Uterus (tissue), 2 donors: ENCODE data around the gene MGST2.

ENCODE experiments used
- POLR2A ChIP-seq, 2 donors: fragments of 450-650 bp; IDR thresholded peaks; one replicate each; pipeline ENCODE4 v1.6.1; 2016; ENCODE audit warnings: antibody characterized with exemption in 2 of 2, mild to moderate bottlenecking in 1 of 2, moderate library complexity in 1 of 2
- TF ChIP-seq, protein P1 (sequence below), 4 experiments: fragments of 200-600 bp in 2 of 4; fragments of 450-650 bp in 2 of 4; sonication (generic) in 2 of 4; IDR thresholded peaks; one replicate each; pipeline ENCODE4 v1.5.1; 2016 to 2019; ENCODE audit warnings: antibody characterized with exemption in 4 of 4, mild to moderate bottlenecking in 2 of 4, moderate library complexity in 1 of 4

GRCh38 chr4:139690419-139690818 is 24.8 kb downstream of the MGST2 start:
- TF ChIP-seq, protein P1, sequence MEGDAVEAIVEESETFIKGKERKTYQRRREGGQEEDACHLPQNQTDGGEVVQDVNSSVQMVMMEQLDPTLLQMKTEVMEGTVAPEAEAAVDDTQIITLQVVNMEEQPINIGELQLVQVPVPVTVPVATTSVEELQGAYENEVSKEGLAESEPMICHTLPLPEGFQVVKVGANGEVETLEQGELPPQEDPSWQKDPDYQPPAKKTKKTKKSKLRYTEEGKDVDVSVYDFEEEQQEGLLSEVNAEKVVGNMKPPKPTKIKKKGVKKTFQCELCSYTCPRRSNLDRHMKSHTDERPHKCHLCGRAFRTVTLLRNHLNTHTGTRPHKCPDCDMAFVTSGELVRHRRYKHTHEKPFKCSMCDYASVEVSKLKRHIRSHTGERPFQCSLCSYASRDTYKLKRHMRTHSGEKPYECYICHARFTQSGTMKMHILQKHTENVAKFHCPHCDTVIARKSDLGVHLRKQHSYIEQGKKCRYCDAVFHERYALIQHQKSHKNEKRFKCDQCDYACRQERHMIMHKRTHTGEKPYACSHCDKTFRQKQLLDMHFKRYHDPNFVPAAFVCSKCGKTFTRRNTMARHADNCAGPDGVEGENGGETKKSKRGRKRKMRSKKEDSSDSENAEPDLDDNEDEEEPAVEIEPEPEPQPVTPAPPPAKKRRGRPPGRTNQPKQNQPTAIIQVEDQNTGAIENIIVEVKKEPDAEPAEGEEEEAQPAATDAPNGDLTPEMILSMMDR (IDR thresholded peaks at IDR 0.05), result no peak
- no peak for TF ChIP-seq POLR2A (IDR thresholded peaks at IDR 0.05)
